B cell (primary cell): ENCODE results near the gene IMMP2L. TPM values are rescaled to one million over a fixed set of nuclear protein-coding genes. Genes with fewer than 3 reads are reported as not detected.

Experiments
- ATAC-seq: fragments of 200-7000 bp; cut with Tn5 transposase; one replicate; pipeline ENCODE4 v1.10.0; 2021; ENCODE audit warnings: low read depth, mild to moderate bottlenecking, moderate number of reproducible peaks, moderate library complexity
- CTCF ChIA-PET: fragments of 350-600 bp; sonication (Branson Sonifier 250); formaldehyde crosslinking; loops from one replicate; lab custom pipeline; 2021; ENCODE audit warnings: antibody characterized with exemption, inconsistent platforms; lab: Charles Lee
- POLR2A ChIA-PET: fragments of 350-600 bp; sonication (Branson Sonifier 250); formaldehyde crosslinking; loops from one replicate; lab custom pipeline; 2021; ENCODE audit warnings: antibody characterized with exemption; lab: Charles Lee
- DNase-seq: peaks from one replicate; pipeline ENCODE4 v3.0.0; 2013
- H2AFZ ChIP-seq: 2 replicates; pipeline ENCODE4 v1.6.1; 2012; ENCODE audit warnings: mild to moderate bottlenecking, low read depth, low read length; ENCODE audit not compliant: insufficient read depth, poor library complexity, severe bottlenecking
- H3K27ac ChIP-seq, 2 donors: 1 replicate in 1 of 2; 2 replicates in 1 of 2; pipeline ENCODE4 v1.5.1; 2012 to 2013; ENCODE audit warnings: low read length in 2 of 2, mild to moderate bottlenecking in 2 of 2, moderate library complexity in 1 of 2
- H3K27me3 ChIP-seq, 4 experiments: fragments of 200-600 bp in 1 of 4; sonication (generic) in 1 of 4; replicated peaks in 1 of 4; 1 replicate in 2 of 4; 2 replicates in 2 of 4; pipeline versions ENCODE4 v1.6.1 to v1.7.0; 2013 to 2016; ENCODE audit warnings: low read length in 3 of 4, mild to moderate bottlenecking in 2 of 4, mixed read lengths in 1 of 4, moderate library complexity in 1 of 4; ENCODE audit not compliant: insufficient read depth in 4 of 4, control insufficient read depth in 3 of 4; ENCODE audit errors: control extremely low read depth in 1 of 4
- H3K36me3 ChIP-seq, 2 experiments: replicated peaks in 1 of 2; 1 replicate in 1 of 2; 2 replicates in 1 of 2; pipeline versions ENCODE4 v1.6.1 to v1.7.1; 2013; ENCODE audit warnings: low read length in 1 of 2; ENCODE audit not compliant: insufficient read depth in 2 of 2, control insufficient read depth in 1 of 2; ENCODE audit errors: control extremely low read depth in 1 of 2, extremely low read depth in 1 of 2
- H3K4me1 ChIP-seq, 2 donors: fragments of 200-600 bp in 1 of 2; sonication (generic) in 1 of 2; 1 replicate in 1 of 2; 2 replicates in 1 of 2; pipeline versions ENCODE4 v1.5.1 to v1.6.1; 2013 to 2017; ENCODE audit warnings: low read length in 2 of 2; ENCODE audit not compliant: control insufficient read depth in 2 of 2, insufficient read depth in 2 of 2
- H3K4me2 ChIP-seq: replicated peaks from 2 replicates; pipeline ENCODE3; 2012; ENCODE audit warnings: mild to moderate bottlenecking, low read depth, low read length; ENCODE audit not compliant: poor library complexity, severe bottlenecking
- H3K4me3 ChIP-seq, 5 experiments: fragments of 200-600 bp in 1 of 5; sonication (generic) in 1 of 5; 1 replicate in 3 of 5; 2 replicates in 2 of 5; pipeline versions ENCODE4 v1.5.1 to v1.7.0; 2011 to 2016; ENCODE audit warnings: low read length in 4 of 5, mild to moderate bottlenecking in 4 of 5, low read depth in 2 of 5, control low read depth in 1 of 5, moderate library complexity in 1 of 5; ENCODE audit not compliant: insufficient read depth in 1 of 5; ENCODE audit errors: control extremely low read depth in 1 of 5, extremely low read depth in 1 of 5
- H3K79me2 ChIP-seq: fragments of 200-600 bp; sonication (generic); one replicate; pipeline ENCODE4 v1.6.0; 2016; ENCODE audit warnings: low read length; ENCODE audit not compliant: control insufficient read depth, insufficient read depth
- H3K9ac ChIP-seq: fragments of 200-600 bp; sonication (generic); 2 replicates; pipeline ENCODE4 v1.6.1; 2017; ENCODE audit warnings: mild to moderate bottlenecking, low read length, moderate library complexity
- H3K9me3 ChIP-seq, 3 donors: one replicate each; pipeline versions ENCODE4 v1.6.1 to v1.7.1; 2013; ENCODE audit warnings: low read length in 2 of 3; ENCODE audit not compliant: control insufficient read depth in 2 of 3, insufficient read depth in 1 of 3; ENCODE audit errors: control extremely low read depth in 1 of 3
- H4K20me1 ChIP-seq: 2 replicates; pipeline ENCODE4 v1.6.0; 2012; ENCODE audit warnings: mild to moderate bottlenecking, low read length; ENCODE audit not compliant: insufficient read depth, control insufficient read depth, poor library complexity, severe bottlenecking
- H3K27ac Mint-ChIP-seq: one replicate; pipeline ENCODE4 v1.8.0; 2021; ENCODE audit warnings: mixed read lengths
- H3K27me3 Mint-ChIP-seq: one replicate; pipeline ENCODE4 v1.8.0; 2021; ENCODE audit warnings: mixed read lengths
- H3K4me1 Mint-ChIP-seq: one replicate; pipeline ENCODE4 v1.8.0; 2021; ENCODE audit warnings: mixed read lengths
- H3K4me3 Mint-ChIP-seq: one replicate; pipeline ENCODE4 v1.8.0; 2021; ENCODE audit warnings: mixed read lengths
- H3K9me3 Mint-ChIP-seq: one replicate; pipeline ENCODE4 v1.8.0; 2022; ENCODE audit warnings: mixed read lengths; ENCODE audit not compliant: insufficient read depth
- CTCF ChIP-seq: fragments of 200-600 bp; IDR thresholded peaks from one replicate; pipeline ENCODE4 v1.8.0; 2022; ENCODE audit warnings: antibody characterized with exemption, mild to moderate bottlenecking
- EZH2 ChIP-seq: IDR thresholded peaks from 2 replicates; pipeline ENCODE4 v1.6.1; 2012; ENCODE audit warnings: borderline replicate concordance, low read depth, mild to moderate bottlenecking, moderate library complexity, low read length; ENCODE audit not compliant: insufficient read depth, poor library complexity, severe bottlenecking
- WGBS: methylation state at CpG from one replicate; pipeline ENCODE4 v1.1.5; 2013; ENCODE audit warnings: missing lambda C conversion rate; ENCODE audit not compliant: insufficient coverage; 5-methylcytosine and 5-hydroxymethylcytosine counted together
- intact Hi-C: fragments of 100-400 bp; cut with micrococcal nuclease; formaldehyde crosslinking; loops from one replicate; pipeline ENCODE4 v1.10.0; 2022
- polyA plus RNA-seq: library from polyadenylated mRNA; depleted of rRNA; stranded (reverse); fragments of >200 nt; gene quantifications from 2 replicates; pipeline ENCODE4 v1.2.3, GENCODE V29; 2012
- total RNA-seq, 2 donors: library from RNA; stranded (reverse); fragments of 120-200 nt in 1 of 2; gene quantifications; 1 replicate in 1 of 2; 2 replicates in 1 of 2; pipeline versions ENCODE4 v1.2.3 to v1.2.4, GENCODE V29; 2013 to 2022

Gene IMMP2L
- total and polyA plus RNA-seq, 2 donors (not counting 1 experiment from before 2014, with no cell fraction given), result 3.8 to 34.2 TPM

GRCh38 chr7:111094419-111094818 is 467.9 kb downstream of the IMMP2L start:
- POLR2A ChIA-PET, result no interaction called here
- H3K4me3 Mint-ChIP-seq, result no peak overlapping the region

GRCh38 chr7:111093496-111093895 is 468.8 kb downstream of the IMMP2L start:
- Histone ChIP-seq H3K27ac (no peak overlapping the region), H3K27me3 (no peaks in the 10 kb centered on the region), H3K4me3 (no peak overlapping the region), H3K4me2 (no peak overlapping the region), H3K79me2 (no peaks in the 10 kb centered on the region), H4K20me1 (no peaks in the 10 kb centered on the region), H3K4me1 (no peaks in the 10 kb centered on the region), H3K36me3 (no peaks in the 10 kb centered on the region), H3K9ac (no peak overlapping the region), H2AFZ (no peak overlapping the region), H3K9me3 (no peaks in the 10 kb centered on the region)
- 100% methylated on average over 1 of the region's 4 CpGs for WGBS
- ChIA-PET POLR2A (no interaction called here), CTCF (no interaction called here)
- no peak for ATAC-seq
- no peaks in the 10 kb centered on the region for H3K27me3 Mint-ChIP-seq
- H3K9me3 Mint-ChIP-seq, result no peaks in the 10 kb centered on the region
- intact Hi-C loops, result loop anchor here (10.0 kb wide), 1 partner anchor 1249 kb away; no protein-coding TSS in a partner anchor
- H3K4me1 Mint-ChIP-seq, result peaks cover 2% of the 10 kb centered on the region
- no peak for DNase-seq
- no peak for TF ChIP-seq CTCF
- TF ChIP-seq EZH2, result no peak
- H3K27ac Mint-ChIP-seq, result no peak overlapping the region
- no peak overlapping the region for H3K4me3 Mint-ChIP-seq

More at GRCh38 chr7:111094419-111094818, 467.9 kb downstream of the IMMP2L start:
- Histone ChIP-seq H3K4me3 (no peak overlapping the region), H2AFZ (no peak overlapping the region), H3K4me1 (no peaks in the 10 kb centered on the region), H3K9ac (no peak overlapping the region), H3K9me3 (no peaks in the 10 kb centered on the region), H3K36me3 (no peaks in the 10 kb centered on the region), H4K20me1 (no peaks in the 10 kb centered on the region), H3K27me3 (no peaks in the 10 kb centered on the region), H3K79me2 (no peaks in the 10 kb centered on the region), H3K4me2 (no peak overlapping the region), H3K27ac (no peak overlapping the region)
- no peak overlapping the region for H3K27ac Mint-ChIP-seq
- TF ChIP-seq CTCF, result no peak
- no peak for TF ChIP-seq EZH2
- no peak for DNase-seq
- ATAC-seq, result no peak
- no peaks in the 10 kb centered on the region for H3K9me3 Mint-ChIP-seq
- peaks cover 8% of the 10 kb centered on the region for H3K4me1 Mint-ChIP-seq
- no CpG with 5 or more reads among the region's 1 CpG for WGBS
- intact Hi-C loops, result loop anchor here (10.0 kb wide), 1 partner anchor 1250 kb away; no protein-coding TSS in a partner anchor
- no peaks in the 10 kb centered on the region for H3K27me3 Mint-ChIP-seq
- CTCF ChIA-PET, result no interaction called here
